Activated naive CD8-positive, alpha-beta T cell (primary cell): ENCODE measurements around the gene POLN.

ENCODE experiments used
- H3K27ac Mint-ChIP-seq: one replicate; pipeline ENCODE4 v1.8.0; 2021; ENCODE audit warnings: mixed read lengths
- H3K27me3 Mint-ChIP-seq: one replicate; pipeline ENCODE4 v1.8.0; 2021; ENCODE audit warnings: mixed read lengths
- H3K36me3 Mint-ChIP-seq: one replicate; pipeline ENCODE4 v1.8.0; 2021; ENCODE audit warnings: mixed read lengths
- H3K4me1 Mint-ChIP-seq: one replicate; pipeline ENCODE4 v1.8.0; 2021; ENCODE audit warnings: low read depth, mixed read lengths
- H3K4me3 Mint-ChIP-seq: one replicate; pipeline ENCODE4 v1.8.0; 2021; ENCODE audit warnings: mild to moderate bottlenecking, mixed read lengths
- H3K9me3 Mint-ChIP-seq: one replicate; pipeline ENCODE4 v1.8.0; 2021; ENCODE audit warnings: low read depth, mixed read lengths

Gene POLN

GRCh38 chr4:2270341-2271165, 28.6 kb upstream of the POLN start:
- no peaks in the 10 kb centered on the region for H3K36me3 Mint-ChIP-seq
- H3K4me1 Mint-ChIP-seq, result peaks cover 2% of the 10 kb centered on the region
- H3K27ac Mint-ChIP-seq, result no peak overlapping the region
- H3K4me3 Mint-ChIP-seq, result no peak overlapping the region
- H3K9me3 Mint-ChIP-seq, result no peaks in the 10 kb centered on the region
- H3K27me3 Mint-ChIP-seq, result no peaks in the 10 kb centered on the region

- Mint-ChIP-seq H3K4me1 (peaks cover 2% of the 10 kb centered on the region), H3K27me3 (no peaks in the 10 kb centered on the region), H3K4me3 (no peak overlapping the region), H3K36me3 (no peaks in the 10 kb centered on the region), H3K9me3 (no peaks in the 10 kb centered on the region), H3K27ac (no peak overlapping the region)
These were observed 27.8 kb upstream of the POLN start for GRCh38 chr4:2269618-2270163.

GRCh38 chr4:2269206-2269531, 27.2 kb upstream of the POLN start:
- Mint-ChIP-seq H3K27ac (no peak overlapping the region), H3K4me3 (no peak overlapping the region), H3K27me3 (no peaks in the 10 kb centered on the region), H3K36me3 (no peaks in the 10 kb centered on the region), H3K4me1 (peaks cover 2% of the 10 kb centered on the region), H3K9me3 (no peaks in the 10 kb centered on the region)

- no peaks in the 10 kb centered on the region for H3K9me3 Mint-ChIP-seq
- no peak overlapping the region for H3K27ac Mint-ChIP-seq
- H3K27me3 Mint-ChIP-seq, result no peaks in the 10 kb centered on the region
- peaks cover 2% of the 10 kb centered on the region for H3K4me1 Mint-ChIP-seq
- no peaks in the 10 kb centered on the region for H3K36me3 Mint-ChIP-seq
- no peak overlapping the region for H3K4me3 Mint-ChIP-seq
These were observed 26.7 kb upstream of the POLN start for GRCh38 chr4:2268357-2269205.

GRCh38 chr4:2267841-2268240, 25.9 kb upstream of the POLN start:
- no peak overlapping the region for H3K27ac Mint-ChIP-seq
- H3K4me1 Mint-ChIP-seq, result peaks cover 5% of the 10 kb centered on the region
- H3K4me3 Mint-ChIP-seq, result no peak overlapping the region
- H3K9me3 Mint-ChIP-seq, result no peaks in the 10 kb centered on the region
- no peaks in the 10 kb centered on the region for H3K27me3 Mint-ChIP-seq
- H3K36me3 Mint-ChIP-seq, result no peaks in the 10 kb centered on the region

GRCh38 chr4:2267320-2267811, 25.4 kb upstream of the POLN start:
- H3K36me3 Mint-ChIP-seq, result no peaks in the 10 kb centered on the region
- no peak overlapping the region for H3K4me3 Mint-ChIP-seq
- peaks cover 4% of the 10 kb centered on the region for H3K4me1 Mint-ChIP-seq
- H3K27ac Mint-ChIP-seq, result no peak overlapping the region
- no peaks in the 10 kb centered on the region for H3K27me3 Mint-ChIP-seq
- H3K9me3 Mint-ChIP-seq, result no peaks in the 10 kb centered on the region

- H3K36me3 Mint-ChIP-seq, result no peaks in the 10 kb centered on the region
- no peaks in the 10 kb centered on the region for H3K9me3 Mint-ChIP-seq
- peaks cover 3% of the 10 kb centered on the region for H3K4me1 Mint-ChIP-seq
- H3K27ac Mint-ChIP-seq, result no peak overlapping the region
- H3K27me3 Mint-ChIP-seq, result no peaks in the 10 kb centered on the region
- no peak overlapping the region for H3K4me3 Mint-ChIP-seq
These were observed 24.9 kb upstream of the POLN start for GRCh38 chr4:2266821-2267220.

- Mint-ChIP-seq H3K27ac (no peak overlapping the region), H3K9me3 (no peaks in the 10 kb centered on the region), H3K36me3 (no peaks in the 10 kb centered on the region), H3K4me1 (peaks cover 3% of the 10 kb centered on the region), H3K4me3 (no peak overlapping the region), H3K27me3 (no peaks in the 10 kb centered on the region)
These were observed 24.3 kb upstream of the POLN start for GRCh38 chr4:2266181-2266580.

GRCh38 chr4:2265113-2266110, 23.5 kb upstream of the POLN start:
- Mint-ChIP-seq H3K9me3 (no peaks in the 10 kb centered on the region), H3K4me3 (no peak overlapping the region), H3K4me1 (peaks cover 3% of the 10 kb centered on the region), H3K27ac (no peak overlapping the region), H3K36me3 (no peaks in the 10 kb centered on the region), H3K27me3 (no peaks in the 10 kb centered on the region)

- H3K36me3 Mint-ChIP-seq, result no peaks in the 10 kb centered on the region
These were observed 22.6 kb upstream of the POLN start for GRCh38 chr4:2264481-2265041.

GRCh38 chr4:2263926-2264321, 22.0 kb upstream of the POLN start:
- H3K36me3 Mint-ChIP-seq, result no peaks in the 10 kb centered on the region
- no peak overlapping the region for H3K4me3 Mint-ChIP-seq

More at GRCh38 chr4:2264481-2265041, 22.6 kb upstream of the POLN start:
- Mint-ChIP-seq H3K9me3 (no peaks in the 10 kb centered on the region), H3K27me3 (no peaks in the 10 kb centered on the region), H3K4me3 (no peak overlapping the region), H3K27ac (no peak overlapping the region), H3K4me1 (peaks cover 3% of the 10 kb centered on the region)

GRCh38 chr4:2262944-2263250, 21.0 kb upstream of the POLN start:
- H3K4me3 Mint-ChIP-seq, result peak overlapping the region; percentile 65
- H3K27me3 Mint-ChIP-seq, result no peaks in the 10 kb centered on the region
- H3K4me1 Mint-ChIP-seq, result peaks cover 3% of the 10 kb centered on the region
- H3K9me3 Mint-ChIP-seq, result no peaks in the 10 kb centered on the region
- H3K36me3 Mint-ChIP-seq, result no peaks in the 10 kb centered on the region
- no peak overlapping the region for H3K27ac Mint-ChIP-seq

More at GRCh38 chr4:2263926-2264321, 22.0 kb upstream of the POLN start:
- H3K9me3 Mint-ChIP-seq, result no peaks in the 10 kb centered on the region
- no peak overlapping the region for H3K27ac Mint-ChIP-seq
- H3K27me3 Mint-ChIP-seq, result no peaks in the 10 kb centered on the region
- H3K4me1 Mint-ChIP-seq, result peaks cover 3% of the 10 kb centered on the region

- peaks cover 3% of the 10 kb centered on the region for H3K4me1 Mint-ChIP-seq
- H3K36me3 Mint-ChIP-seq, result no peaks in the 10 kb centered on the region
- H3K4me3 Mint-ChIP-seq, result peak overlapping the region; percentile 66
- no peaks in the 10 kb centered on the region for H3K9me3 Mint-ChIP-seq
- H3K27ac Mint-ChIP-seq, result no peak overlapping the region
- H3K27me3 Mint-ChIP-seq, result no peaks in the 10 kb centered on the region
These were observed 20.4 kb upstream of the POLN start for GRCh38 chr4:2262145-2262943.

GRCh38 chr4:2261853-2262144, 19.9 kb upstream of the POLN start, which contains the start of gene MXD4:
Gene MXD4 (minus strand): TSS chr4:2262109. CDS start chr4:2261980, 129 bp downstream.
- no peaks in the 10 kb centered on the region for H3K36me3 Mint-ChIP-seq
- peaks cover 3% of the 10 kb centered on the region for H3K4me1 Mint-ChIP-seq
- no peaks in the 10 kb centered on the region for H3K9me3 Mint-ChIP-seq
- H3K4me3 Mint-ChIP-seq, result peak within 1 kb of the TSS; percentile 66
- no peaks in the 10 kb centered on the region for H3K27me3 Mint-ChIP-seq
- H3K27ac Mint-ChIP-seq, result no peak within 1 kb of the TSS
